Smooth muscle cell of the brain vasculature (primary cell): Measurements from ENCODE around the gene RAB19.

Source experiments
- DNase-seq: peaks from one replicate; pipeline ENCODE4 v3.0.0-alpha.2; 2012; ENCODE audit warnings: low read depth, low spot score

RAB19 gene

DNA sequence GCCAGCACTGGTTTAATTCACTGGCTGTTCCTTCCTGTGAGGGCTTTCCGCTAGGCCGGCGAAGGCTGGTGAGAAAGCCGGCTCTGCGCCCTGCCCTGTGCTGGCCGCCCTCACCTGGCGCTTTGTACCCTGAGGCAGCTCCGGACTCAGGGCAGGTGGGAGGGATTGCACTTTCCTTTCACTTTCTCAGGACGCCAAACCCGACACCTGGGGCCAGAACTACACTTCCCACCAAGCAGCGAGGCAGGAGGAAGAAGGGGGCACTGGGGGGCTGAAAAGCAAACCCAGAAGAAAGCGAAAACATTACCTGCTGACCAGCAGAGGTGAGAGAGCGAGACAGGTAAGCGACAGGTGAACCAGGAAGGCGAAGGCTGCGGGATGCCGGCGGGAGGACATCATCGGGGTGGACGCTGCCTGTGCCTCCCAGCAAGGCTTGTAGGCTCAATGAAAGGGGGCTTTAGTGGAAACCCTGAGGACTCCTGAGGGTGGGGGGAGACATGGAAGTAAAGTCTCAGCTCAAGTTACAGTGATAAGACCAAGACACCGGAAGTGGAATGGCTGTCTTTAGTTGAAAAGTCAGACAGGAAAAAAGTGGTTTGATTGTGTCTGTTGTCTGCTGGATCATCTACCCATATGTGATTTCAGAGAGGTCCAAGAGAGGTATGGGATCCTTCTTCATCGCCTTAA lies at the start of gene RAB19:
TSS of gene RAB19 (plus strand) at position 181 of the 687 bp plus-strand sequence. CDS start 3,589 bp downstream, outside the sequence.
- no peak for DNase-seq

DNA sequence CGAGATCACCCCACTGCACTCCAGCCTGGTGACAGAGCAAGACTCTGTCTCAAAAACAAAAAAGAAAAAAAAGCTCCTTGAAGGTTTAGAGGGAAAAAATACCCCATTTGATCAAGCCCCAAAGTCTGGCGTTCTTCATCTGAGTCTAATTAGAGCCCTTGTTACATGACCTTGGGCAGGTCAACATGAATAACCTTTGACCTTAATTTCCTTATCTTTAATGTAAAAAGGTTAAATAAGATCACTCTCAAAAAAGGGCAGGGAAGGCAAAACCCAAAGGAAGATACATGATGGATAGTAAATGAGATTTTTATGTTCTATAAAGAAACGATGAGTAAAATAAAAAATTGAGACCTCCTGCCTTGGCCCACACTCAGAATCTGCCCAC lies 45.8 kb upstream of the RAB19 start:
- DNase-seq, result no peak

- DNase-seq, result no peak
Observed at GRCh38 chr7:140358412-140359051, 45.3 kb upstream of the RAB19 start.

DNA sequence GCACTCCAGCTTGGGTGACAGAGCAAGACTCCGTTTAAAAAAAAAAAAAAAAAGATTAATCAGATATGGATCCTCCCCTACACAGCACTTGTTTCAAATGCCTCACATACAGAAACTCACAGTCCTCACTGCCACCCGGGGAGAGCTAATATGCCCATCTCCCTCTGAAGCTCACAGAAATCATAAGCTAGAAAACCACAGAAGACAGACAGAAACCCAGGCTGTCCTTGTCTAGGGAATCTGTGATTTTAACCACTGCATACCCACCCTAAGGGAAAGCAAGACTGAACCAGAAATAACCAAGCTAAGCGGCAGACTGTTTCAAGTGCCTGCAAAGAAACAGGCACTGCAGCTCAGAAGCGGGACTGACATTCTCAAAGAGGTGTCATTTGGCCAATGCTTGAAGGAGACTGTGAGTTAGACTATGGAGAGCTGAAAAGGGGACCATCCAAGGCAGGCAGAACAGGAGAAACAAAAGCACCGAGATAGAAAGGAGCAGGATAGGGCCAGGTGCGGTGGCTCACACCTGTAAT lies 43.1 kb upstream of the RAB19 start:
- DNase-seq, result no peak

DNA sequence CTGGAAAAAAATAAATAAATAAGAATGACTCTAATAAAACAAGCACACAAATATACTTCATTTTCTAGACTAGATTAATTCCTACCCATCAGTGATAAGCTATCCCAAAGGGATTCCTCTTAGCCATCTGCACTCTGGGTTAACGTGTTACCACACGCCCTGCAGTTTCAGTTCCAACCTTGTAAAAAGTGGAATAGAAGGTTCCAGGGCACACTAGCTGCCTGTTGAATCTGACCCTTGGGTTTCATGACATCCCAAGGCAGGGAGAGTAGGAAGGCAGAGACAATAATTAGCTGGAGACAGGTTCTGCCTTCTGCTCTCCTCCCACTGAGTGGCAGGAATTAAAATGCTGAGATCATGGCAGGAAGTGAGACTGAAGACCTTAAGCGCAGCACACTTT lies 39.0 kb upstream of the RAB19 start:
- no peak for DNase-seq

DNA sequence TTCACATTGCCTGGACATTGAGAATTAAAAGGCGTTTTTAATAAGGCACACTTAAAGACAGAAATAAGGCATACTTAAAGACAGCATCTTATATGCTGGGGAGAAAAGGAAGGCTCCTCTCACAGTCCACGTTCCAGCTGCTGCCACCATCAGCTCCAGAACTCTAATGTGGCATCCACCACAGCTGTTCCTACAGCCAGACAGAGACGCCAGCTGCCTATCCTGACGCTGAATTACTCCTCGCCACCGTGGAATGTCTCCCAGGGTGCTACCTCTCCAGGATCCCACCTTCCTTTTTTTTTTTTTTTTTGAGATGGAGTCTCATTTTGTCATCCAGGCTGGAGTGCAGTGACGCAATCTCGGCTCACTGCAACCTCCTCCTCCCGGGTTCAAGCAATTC lies 36.3 kb upstream of the RAB19 start:
- DNase-seq, result no peak

DNA sequence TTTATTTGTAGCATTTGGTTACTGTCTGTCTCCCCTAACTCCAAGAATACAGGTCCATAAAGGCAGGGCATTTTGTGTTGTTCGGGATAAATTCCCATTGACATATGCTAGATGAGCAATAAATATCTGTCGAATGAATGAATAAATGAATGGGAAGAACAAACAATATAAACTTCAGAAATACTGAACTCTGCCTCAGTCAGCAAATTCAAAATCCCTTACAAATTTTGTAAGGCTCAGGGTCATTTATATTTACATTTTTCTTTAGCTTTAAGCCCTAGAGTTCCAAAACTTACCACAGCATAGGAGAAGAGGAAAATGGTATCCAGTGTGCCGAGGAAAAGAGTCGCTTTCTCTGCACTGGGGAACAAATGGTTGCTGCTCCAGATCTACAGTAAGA lies 34.6 kb upstream of the RAB19 start:
- no peak for DNase-seq

DNA sequence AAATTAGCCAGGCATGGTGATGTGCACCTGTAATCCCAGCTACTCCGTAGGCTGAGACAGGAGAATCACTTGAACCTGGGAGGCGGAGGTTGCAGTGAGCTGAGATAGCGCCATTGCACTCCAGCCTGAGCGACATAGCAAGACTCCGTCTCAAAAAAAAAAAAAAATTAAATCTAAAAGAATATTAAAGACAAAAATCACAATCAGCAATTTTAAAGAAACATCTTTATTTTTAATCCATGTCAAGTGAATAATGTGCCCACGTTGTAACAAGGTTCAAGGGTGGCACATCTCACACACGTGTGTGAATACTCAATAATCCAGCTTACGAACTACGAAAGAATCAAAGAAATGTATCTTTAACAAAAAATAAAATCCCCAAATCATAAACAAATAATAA lies 28.5 kb upstream of the RAB19 start:
- DNase-seq, result no peak

- DNase-seq, result no peak
Observed at GRCh38 chr7:140375892-140376730, 27.7 kb upstream of the RAB19 start.

DNA sequence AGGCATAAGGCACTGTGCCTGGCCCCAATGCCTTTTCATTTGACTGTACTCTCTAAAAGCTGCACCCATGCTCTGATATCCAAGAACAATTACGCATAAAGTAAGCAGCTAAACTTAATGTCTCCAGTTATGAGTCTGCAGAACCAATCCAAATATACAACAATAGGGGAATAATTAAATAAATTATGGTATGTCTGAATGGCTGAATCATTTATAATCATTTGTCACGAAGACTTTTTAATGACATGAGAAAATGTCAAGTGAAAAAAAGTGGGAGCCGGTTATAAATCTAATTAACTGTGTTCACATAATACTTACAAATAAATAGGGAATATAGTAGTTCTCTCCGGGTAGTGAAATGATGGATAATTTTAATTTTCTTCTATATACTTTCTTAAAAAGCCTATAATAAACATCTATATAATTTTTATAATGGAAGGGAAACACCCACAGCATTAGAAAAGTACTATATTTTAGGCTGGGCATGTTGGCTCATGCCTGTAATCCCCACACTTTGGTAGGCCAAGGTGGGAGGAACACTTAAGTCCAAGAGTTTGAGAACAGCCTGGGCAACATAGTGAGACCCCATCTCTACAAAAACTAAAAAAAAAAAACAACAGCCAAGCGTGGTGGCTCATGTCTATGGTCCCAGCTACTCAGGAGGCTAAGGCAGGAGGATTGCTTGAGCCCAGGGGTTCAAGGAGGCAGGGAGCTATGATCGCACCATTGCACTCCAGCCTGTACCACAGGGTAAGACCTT lies 19.7 kb upstream of the RAB19 start:
- DNase-seq, result no peak

DNA sequence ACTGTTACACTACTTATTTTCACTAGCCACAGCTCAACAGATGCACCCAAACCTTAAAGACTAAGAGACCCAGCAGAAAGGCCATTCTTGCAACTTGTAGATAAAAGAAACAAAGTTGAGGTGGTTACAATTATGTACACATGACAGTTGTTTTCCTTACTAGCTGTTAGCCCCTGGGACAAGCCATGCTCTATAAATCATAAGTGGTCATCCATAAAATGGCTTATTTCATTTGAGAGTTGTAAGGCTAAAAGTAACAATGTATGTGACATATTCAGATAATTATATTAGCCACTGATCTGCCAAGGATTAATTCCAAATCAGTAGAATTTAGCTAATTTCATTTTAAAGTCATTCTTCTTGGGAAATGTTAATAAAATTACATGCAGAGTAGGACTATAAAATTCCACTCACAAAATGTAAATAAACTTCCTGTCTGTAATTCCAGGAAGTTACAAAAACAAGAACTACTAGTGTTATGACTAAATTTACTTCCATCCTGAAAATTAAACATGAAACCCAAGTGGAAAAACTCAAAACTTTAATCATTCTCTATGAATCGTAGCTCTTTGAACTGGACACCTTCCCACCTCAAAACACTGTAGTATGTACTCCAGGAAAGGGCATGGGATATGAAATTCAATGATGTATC lies 18.8 kb upstream of the RAB19 start:
- DNase-seq, result no peak

DNA sequence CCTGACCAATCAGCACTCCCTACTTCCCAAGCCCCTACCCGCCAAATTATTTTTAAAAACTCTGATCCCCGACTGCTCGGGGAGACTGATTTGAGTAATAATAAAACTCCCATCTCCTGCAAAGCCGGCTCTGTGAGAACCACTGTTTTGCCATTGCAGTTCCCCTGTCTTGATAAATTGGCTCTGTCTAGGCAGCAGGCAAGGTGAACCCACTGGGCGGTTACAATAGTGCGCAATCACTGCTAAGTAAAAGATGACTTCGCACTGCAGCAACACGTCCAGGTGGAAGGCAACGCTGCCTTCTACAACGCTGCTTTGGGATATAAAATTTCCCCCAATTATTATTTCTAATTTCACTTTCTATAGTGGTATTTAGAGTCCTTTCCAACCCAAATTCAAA lies 14.4 kb upstream of the RAB19 start:
- DNase-seq, result no peak

DNA sequence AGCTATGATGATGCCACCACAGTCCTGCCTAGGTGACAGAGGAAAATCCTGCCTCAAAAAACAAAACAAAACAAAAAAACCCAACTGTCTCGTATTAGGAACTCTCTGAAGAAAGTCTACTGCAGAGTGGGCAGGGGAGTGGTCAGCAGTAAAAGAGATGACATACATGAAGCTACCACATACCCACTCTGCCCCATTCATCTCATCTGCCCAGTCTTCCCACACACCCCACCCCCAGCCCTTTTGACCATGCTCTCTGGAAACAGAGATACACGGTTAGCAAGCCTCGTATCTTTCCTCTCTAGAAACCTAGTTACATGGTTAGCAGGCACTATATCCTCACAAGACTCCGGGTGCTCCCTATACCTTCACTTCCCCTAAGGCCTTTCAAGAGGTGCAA lies 13.8 kb upstream of the RAB19 start:
- DNase-seq, result no peak

DNA sequence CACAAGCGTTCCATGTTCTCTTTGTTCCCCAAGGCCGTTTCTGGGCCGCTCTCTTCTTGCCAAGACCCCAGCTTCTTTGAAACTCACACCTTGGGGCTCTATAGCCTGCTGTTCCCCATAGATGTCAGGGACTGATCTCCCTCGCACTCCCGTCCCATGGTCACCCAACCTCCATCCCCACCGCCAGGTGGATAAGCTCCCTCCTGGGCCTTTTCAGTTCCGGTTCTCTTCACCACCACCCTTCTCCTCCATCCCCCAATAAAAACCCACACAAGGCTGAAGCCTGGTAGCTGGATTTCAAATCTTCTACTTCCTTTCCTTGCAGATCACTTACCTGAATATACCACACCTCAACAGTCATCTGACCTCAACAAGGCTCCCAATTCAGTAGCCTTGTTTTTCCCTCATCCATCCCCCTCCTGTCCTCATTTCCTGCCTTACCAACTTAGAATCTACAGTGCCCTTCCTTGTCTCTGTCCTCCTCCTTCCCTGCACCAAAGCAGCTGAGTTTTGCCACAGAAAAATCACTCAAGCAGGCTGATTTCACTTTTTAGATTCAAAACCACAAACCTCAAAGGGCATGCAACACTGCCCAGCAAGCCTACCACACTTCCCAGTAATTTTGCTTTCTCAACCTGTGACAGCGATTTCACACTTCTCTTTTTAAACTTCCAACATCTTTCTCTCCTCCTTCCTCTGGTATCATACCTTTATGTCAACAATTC lies 13.2 kb upstream of the RAB19 start:
- DNase-seq, result no peak

GRCh38 chr7:140391634-140392033 lies 12.2 kb upstream of the RAB19 start:
- no peak for DNase-seq

DNA sequence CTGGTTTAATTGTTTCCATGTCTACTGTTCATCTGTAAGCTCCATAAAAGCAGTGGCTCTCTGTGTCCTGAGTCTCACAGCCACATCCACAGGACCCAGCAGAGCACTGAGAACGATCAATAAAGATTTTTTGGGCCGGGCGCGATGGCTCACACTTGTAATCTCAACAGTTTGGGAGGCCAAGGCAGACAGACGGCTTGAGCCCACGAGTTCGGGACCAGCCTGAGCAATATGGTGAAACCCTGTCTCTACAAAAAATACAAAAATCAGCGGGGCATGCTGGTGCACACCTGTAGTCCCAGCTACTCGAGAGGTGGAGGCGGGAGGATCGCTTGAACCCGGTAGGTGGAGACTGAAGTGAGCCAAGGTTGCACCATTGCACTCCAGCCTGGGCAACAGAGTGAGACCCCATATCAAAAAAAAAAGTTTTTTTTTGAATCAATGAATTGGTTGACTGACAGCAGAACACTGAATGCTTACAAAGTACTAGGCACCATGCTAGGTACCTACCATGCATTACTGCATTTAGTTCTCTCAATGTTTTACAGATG lies 10.0 kb upstream of the RAB19 start:
- DNase-seq, result no peak

GRCh38 chr7:140397784-140398750 lies 5.8 kb upstream of the RAB19 start, which contains the start of gene SLC37A3:
SLC37A3 (minus strand) TSS chr7:140398530; CDS start chr7:140382526, 16,004 bp downstream.
- peak; percentile 39 for DNase-seq

DNA sequence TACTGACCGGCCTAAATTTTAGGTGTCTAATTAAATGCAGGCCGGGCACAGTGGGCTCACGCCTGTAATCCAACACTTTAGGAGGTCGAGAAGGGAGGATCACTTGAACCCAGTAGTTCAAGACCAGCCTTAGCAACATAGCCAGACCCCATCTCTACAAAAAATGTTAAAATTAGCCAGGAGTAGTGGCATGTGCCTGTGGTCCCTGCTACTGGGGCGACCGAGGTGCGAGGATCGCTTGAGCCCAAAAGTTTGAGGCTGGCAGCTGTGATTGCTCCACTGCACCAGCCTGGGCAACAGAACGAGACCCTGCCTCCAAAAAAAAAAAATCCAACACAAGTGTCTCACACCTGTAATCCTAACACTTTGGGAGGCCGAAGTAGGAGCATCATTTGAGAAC lies 5.0 kb upstream of the RAB19 start:
- DNase-seq, result no peak

DNA sequence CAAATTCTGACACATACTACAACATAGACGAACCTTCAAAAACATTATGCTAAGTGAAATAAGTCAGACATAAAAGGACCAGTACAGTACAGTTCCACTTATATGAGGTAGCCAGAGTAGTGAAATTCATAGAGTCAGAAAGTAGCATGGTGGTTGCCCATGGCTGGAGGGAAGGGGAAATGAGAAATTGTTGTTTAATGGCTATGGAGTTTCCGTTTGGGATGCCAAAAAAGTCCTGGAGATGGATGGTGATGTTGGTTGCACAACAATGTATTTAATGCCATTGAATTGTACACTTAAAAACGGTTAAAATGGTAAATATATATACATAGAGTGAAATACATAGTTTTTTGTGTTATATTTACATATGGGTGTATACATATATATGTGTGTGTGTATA lies 3.5 kb upstream of the RAB19 start:
- no peak for DNase-seq
